Measurements from ENCODE around the gene HSFX2.
"Not testable (repeated sequence)": the region's sequence is repeated elsewhere in the genome, so short reads cannot be mapped to it uniquely, and the experiment has no call there.

Gene HSFX2

DNA sequence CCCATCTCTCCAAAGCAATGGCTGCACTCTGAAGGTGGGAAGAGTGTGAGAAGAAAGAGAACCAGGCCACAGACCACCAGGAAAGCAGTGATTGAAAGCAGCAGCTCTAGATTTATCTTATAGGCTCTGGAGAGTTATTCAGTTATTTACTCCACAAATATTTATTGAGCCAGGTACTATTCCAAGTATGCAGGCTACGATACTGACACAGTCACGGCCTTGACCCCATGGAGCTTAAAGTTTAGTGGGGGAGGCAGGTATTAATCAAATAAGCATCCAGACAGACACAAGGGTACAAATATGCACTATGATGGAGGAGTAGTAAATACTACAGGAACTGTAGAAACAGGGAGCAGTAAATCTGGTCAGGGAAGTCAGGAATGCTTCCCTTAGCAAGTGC is 33.7 kb upstream of the HSFX2 start (continued):
- TF ChIP-seq, protein P1, sequence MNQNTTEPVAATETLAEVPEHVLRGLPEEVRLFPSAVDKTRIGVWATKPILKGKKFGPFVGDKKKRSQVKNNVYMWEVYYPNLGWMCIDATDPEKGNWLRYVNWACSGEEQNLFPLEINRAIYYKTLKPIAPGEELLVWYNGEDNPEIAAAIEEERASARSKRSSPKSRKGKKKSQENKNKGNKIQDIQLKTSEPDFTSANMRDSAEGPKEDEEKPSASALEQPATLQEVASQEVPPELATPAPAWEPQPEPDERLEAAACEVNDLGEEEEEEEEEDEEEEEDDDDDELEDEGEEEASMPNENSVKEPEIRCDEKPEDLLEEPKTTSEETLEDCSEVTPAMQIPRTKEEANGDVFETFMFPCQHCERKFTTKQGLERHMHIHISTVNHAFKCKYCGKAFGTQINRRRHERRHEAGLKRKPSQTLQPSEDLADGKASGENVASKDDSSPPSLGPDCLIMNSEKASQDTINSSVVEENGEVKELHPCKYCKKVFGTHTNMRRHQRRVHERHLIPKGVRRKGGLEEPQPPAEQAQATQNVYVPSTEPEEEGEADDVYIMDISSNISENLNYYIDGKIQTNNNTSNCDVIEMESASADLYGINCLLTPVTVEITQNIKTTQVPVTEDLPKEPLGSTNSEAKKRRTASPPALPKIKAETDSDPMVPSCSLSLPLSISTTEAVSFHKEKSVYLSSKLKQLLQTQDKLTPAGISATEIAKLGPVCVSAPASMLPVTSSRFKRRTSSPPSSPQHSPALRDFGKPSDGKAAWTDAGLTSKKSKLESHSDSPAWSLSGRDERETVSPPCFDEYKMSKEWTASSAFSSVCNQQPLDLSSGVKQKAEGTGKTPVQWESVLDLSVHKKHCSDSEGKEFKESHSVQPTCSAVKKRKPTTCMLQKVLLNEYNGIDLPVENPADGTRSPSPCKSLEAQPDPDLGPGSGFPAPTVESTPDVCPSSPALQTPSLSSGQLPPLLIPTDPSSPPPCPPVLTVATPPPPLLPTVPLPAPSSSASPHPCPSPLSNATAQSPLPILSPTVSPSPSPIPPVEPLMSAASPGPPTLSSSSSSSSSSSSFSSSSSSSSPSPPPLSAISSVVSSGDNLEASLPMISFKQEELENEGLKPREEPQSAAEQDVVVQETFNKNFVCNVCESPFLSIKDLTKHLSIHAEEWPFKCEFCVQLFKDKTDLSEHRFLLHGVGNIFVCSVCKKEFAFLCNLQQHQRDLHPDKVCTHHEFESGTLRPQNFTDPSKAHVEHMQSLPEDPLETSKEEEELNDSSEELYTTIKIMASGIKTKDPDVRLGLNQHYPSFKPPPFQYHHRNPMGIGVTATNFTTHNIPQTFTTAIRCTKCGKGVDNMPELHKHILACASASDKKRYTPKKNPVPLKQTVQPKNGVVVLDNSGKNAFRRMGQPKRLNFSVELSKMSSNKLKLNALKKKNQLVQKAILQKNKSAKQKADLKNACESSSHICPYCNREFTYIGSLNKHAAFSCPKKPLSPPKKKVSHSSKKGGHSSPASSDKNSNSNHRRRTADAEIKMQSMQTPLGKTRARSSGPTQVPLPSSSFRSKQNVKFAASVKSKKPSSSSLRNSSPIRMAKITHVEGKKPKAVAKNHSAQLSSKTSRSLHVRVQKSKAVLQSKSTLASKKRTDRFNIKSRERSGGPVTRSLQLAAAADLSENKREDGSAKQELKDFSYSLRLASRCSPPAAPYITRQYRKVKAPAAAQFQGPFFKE (tag by site-specific recombination; IDR thresholded peaks at IDR 0.05; ENCODE audit: borderline replicate concordance) = no peak
- TF ChIP-seq ZSCAN30 (tag by site-specific recombination; IDR thresholded peaks at IDR 0.05) (no peak), ZNF239 (tag by site-specific recombination; IDR thresholded peaks at IDR 0.05) (no peak), ZNF248 (tag by site-specific recombination; IDR thresholded peaks at IDR 0.05) (no peak), GLIS1 (tag by site-specific recombination; IDR thresholded peaks at IDR 0.05) (no peak), ZFP69B (tag by site-specific recombination; IDR thresholded peaks at IDR 0.05) (no peak)
- TF ChIP-seq, protein P2, sequence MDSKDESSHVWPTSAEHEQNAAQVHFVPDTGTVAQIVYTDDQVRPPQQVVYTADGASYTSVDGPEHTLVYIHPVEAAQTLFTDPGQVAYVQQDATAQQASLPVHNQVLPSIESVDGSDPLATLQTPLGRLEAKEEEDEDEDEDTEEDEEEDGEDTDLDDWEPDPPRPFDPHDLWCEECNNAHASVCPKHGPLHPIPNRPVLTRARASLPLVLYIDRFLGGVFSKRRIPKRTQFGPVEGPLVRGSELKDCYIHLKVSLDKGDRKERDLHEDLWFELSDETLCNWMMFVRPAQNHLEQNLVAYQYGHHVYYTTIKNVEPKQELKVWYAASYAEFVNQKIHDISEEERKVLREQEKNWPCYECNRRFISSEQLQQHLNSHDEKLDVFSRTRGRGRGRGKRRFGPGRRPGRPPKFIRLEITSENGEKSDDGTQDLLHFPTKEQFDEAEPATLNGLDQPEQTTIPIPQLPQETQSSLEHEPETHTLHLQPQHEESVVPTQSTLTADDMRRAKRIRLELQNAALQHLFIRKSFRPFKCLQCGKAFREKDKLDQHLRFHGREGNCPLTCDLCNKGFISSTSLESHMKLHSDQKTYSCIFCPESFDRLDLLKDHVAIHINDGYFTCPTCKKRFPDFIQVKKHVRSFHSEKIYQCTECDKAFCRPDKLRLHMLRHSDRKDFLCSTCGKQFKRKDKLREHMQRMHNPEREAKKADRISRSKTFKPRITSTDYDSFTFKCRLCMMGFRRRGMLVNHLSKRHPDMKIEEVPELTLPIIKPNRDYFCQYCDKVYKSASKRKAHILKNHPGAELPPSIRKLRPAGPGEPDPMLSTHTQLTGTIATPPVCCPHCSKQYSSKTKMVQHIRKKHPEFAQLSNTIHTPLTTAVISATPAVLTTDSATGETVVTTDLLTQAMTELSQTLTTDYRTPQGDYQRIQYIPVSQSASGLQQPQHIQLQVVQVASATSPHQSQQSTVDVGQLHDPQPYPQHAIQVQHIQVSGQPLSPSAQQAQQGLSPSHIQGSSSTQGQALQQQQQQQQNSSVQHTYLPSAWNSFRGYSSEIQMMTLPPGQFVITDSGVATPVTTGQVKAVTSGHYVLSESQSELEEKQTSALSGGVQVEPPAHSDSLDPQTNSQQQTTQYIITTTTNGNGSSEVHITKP (tag by site-specific recombination; IDR thresholded peaks at IDR 0.05) = no peak

DNA sequence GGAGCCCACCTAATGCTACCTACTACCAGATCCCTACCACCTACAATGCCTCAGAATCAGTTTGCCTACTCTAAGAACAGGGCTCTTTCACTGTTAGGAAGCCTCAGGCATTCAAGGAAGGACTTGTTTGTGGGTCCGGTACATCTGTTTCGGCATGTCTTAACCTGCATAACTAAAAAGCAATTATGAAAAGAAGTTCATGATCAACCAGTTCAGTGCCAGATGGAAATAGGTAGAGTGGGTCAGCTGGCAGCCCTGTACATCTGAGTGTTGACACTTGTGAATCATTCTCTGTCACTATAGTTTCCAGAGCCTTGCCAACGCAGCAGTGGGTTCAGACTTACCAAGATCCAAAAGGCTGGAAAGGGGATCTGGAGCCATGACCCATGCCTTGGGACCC is 33.2 kb upstream of the HSFX2 start:
- TF ChIP-seq ZNF513 (tag by site-specific recombination; IDR thresholded peaks at IDR 0.05) = no peak
- no peak for TF ChIP-seq ZNF510 (tag by site-specific recombination; IDR thresholded peaks at IDR 0.05; ENCODE audit: insufficient replicate concordance)
- no peak for TF ChIP-seq ZNF221 (tag by site-specific recombination; IDR thresholded peaks at IDR 0.05; ENCODE audit: borderline replicate concordance)
- no peak for TF ChIP-seq ZNF621 (tag by site-specific recombination; IDR thresholded peaks at IDR 0.05)
- no peak for TF ChIP-seq GLI4 (tag by site-specific recombination; IDR thresholded peaks at IDR 0.05)
- H3K27ac ChIP-seq (ENCODE audit: extremely low read depth, low read depth, low read length) = no peak overlapping the region
- no peaks in the 10 kb centered on the region; the same call in 1 of the 2 replicates for H3K4me1 ChIP-seq (ENCODE audit: control insufficient read depth, insufficient read depth, low read length)
- ChIA-PET CTCF (interaction anchor here (0.7 kb wide), 1 partner anchor 17 kb away, joined by 3 read pairs; no protein-coding TSS in a partner anchor), POLR2A (no interaction called here)
- no peaks in the 10 kb centered on the region for H3K36me3 ChIP-seq (ENCODE audit: control insufficient read depth in 2 of 2, insufficient read depth in 1 of 2, low read length in 2 of 2)
- H3K4me3 ChIP-seq (ENCODE audit: low read depth, low read length) = no peak overlapping the region
- no peaks in the 10 kb centered on the region for H3K9me3 ChIP-seq (ENCODE audit: control insufficient read depth, insufficient read depth, low read depth, low read length)

DNA sequence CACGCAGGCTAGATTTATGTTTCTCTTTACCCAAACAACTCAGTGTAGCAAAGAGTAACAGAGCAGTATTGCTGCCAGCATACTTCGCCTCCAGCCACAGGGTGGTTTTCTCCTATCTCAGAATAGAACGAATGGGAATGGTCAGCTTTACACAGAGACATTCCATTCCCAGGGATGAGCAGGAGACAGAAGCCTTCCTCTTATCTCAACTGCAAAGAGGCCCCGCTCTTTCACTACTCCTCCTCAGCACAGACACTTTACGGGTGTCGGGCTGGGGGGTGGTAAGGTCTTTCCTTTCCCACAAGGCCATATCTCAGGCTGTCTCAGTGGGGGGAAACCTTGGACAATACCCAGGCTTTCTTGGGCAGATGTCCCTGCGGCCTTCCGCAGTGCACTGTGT is 31.7 kb upstream of the HSFX2 start:
- H3K9me3 ChIP-seq (ENCODE audit: control insufficient read depth, insufficient read depth, low read depth, low read length) = not testable (repeated sequence)

More for the DNA sequence above, 31.7 kb upstream of the HSFX2 start:
- CTCF ChIA-PET = interaction anchor here (2.2 kb wide), 1 partner anchor 16 kb away, joined by 4 read pairs; no protein-coding TSS in a partner anchor
- H3K4me3 ChIP-seq (ENCODE audit: low read depth, low read length); H3K4me1 ChIP-seq (ENCODE audit: control insufficient read depth, insufficient read depth, low read length); H3K36me3 ChIP-seq (ENCODE audit: control insufficient read depth in 2 of 2, insufficient read depth in 1 of 2, low read length in 2 of 2); POLR2A ChIA-PET; H3K27ac ChIP-seq (ENCODE audit: extremely low read depth, low read depth, low read length): not testable (repeated sequence)

All from HEK293 (cell line).